Activated effector memory CD4-positive, alpha-beta T cell treated with anti-CD3 and anti-CD28 coated beads, Interleukin-2, amount 50 U/mL, for 16 hours (primary cell): ENCODE data around the gene CTNNA2.

ENCODE experiments used
- DNase-seq: peaks from one replicate; pipeline ENCODE4 v3.0.0-alpha.2; 2020

The CTNNA2 gene

DNA sequence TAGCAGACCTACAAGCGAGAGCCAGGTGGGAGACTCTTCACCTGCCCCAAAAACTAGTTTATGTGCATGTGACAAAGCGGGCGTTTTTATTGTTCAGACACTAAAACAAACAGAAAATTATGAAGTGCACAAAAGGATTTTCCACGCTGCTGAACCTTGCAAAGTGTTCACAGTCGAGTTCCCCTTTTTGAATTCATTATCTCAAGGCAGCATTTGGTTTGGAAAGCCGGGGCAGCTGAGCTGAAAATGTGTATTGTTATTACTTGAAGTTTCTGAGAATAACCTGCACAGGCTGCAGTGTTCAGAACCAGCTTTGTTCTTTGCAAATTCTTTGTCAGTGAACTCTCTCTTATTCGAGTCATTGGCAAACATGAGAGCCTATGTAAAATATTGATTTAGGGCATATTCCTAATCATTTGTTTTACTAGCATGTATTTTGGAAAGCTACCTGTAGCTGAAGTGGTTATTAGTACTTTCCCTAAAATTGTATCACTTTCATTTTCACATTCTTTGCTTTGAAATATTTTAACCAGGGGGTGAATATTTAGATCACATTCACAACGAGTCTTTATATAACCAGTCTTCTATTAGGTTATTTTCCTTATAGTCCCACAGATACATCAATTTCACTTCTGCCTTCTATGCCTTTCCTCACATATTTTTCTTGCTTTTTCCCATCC is 732.2 kb downstream of the CTNNA2 start:
- DNase-seq: no peak

DNA sequence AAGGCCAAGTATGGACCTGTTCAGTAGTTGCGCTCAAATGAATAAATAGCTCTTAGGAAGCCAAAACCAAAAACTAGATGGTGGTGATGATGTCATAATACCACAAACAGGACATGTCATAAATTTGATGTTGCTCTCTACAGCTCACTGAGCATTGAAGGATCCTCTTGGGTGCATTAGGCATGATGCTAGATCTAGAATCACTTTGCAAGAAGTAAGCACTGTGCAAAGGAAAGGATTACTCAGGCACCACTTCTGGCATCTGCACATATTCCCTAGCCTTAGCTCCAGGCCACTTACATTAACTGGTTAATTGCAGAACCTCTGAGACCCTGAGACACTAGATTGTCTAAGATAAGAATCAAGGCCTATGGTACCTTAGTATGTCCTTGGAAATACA is 733.7 kb downstream of the CTNNA2 start:
- no peak for DNase-seq

DNA sequence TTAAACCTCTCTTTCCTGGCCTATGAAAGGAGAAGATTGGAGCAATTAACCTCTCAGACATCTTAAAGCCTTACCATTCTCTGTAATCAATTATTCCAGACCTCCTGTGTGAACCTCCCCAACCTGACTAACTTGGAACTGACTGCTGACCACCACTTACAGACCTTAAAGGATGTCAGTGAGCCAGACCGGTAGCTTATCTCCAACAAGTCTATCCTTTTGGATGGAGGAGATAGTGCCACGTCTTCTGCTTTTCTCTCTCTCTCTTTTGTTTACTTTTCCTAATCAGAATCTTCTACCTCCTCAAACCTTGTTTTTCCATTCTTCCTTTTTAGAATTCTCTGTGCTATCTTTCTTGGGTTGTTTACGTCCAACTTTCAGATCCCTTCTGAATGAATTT is 734.5 kb downstream of the CTNNA2 start:
- DNase-seq: no peak

DNA sequence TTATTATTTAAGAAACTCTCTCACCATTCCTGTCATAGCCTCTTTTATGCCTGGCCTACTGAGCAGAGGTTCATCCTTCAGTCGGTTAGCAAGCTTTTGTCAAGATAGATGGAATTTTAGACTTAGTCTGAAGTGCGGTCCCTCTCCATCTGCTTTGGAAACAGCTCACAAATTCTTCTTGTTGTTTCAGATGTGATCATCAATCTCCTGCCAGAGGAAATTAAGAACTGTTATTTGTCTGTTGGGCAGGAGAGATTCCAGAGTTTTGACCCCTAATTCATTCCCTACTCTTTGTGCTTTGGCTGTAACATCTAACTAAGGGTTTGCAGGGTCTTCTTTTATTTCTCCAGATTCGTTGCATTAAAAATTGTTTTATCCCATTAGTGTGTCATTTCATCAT is 735.3 kb downstream of the CTNNA2 start:
- no peak for DNase-seq

DNA sequence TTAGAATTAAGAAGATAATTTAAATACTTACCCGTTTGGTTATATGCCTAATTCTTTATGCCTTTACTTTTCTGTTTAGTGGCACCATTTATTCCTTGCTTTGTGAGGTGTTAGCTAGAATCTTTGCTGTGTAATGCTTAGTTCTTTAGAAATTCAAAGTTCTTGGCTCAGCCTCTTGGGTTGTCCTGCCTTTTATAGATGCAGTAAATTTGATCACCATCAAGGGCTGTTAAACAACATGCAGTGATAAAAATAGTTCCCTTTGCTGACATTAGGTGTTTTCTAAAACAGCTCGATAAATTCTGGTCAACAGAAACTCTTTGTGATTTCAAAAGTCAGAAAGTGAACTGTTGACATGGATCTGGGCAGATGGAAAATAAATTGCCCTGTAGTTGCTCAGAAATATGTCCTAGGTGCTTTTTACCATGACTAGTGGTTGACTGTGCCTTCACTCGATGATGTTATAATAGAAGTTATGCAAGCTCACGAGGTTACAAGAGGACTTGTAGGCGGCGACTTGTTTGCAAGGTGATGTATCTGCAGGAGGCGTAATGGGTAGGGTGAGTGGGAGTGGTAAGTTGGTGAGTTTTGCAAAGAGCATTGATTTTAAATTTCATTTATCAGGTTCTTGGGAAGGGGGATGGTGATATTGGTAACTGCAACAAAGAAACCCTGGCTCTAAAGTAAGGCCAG is 739.6 kb downstream of the CTNNA2 start:
- no peak for DNase-seq

DNA sequence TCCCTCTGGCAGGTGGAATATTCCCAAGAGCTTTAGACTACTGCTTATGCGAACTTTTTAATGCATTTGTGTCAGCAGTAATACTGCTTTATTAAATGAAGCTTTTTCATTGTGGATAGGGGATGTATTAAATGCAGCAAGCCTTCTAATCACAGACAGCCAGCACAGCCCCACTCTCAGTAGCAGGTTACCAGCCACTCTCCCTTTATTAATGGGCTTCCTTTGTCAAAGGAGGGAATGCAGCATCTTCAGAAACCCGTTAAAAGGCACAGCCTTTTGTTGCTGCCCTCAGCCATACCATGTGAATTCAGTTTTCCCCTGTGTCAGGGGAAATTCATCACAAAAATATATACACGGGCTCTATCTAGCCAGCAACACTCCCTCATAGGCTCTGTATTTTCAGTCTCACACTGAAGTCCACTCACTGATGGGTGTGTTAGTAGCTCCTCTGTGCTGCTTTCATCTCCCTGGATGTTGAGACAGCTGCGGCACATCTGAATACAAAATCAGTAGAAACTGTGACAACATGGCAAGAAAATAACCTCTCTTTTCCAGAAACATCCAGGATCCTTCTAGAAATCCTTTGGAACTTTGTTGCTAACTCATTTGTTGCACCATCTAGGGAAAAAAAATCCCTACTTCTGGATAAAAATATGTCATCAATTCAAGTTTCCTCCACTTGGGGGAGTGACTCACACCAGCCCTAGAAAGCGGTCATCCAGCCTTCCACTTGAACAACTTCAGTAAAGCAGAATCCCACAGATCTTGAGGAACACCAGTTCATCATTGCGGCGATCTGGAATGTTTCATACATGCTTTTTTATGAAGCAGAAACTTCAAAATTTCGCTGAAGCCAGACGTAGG is 743.3 kb downstream of the CTNNA2 start:
- DNase-seq: no peak

DNA sequence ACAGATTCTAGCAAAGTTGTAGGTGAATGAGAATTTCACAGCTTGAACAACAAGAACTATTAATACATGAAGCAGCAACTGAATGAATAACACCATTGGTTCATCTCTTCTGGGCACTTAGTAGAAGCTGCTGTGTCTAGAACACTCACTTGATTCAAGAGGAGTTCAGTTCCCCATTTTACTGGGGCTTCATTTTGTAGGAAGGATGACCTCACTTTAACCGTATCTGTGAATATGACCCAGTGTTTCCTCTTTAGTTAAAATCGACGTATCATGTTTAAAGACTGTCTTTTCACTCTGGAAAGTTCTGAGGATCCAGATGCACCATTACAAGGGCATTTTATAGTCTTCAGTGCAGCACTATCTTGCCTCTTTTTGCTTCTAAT is 743.9 kb downstream of the CTNNA2 start:
- no peak for DNase-seq

DNA sequence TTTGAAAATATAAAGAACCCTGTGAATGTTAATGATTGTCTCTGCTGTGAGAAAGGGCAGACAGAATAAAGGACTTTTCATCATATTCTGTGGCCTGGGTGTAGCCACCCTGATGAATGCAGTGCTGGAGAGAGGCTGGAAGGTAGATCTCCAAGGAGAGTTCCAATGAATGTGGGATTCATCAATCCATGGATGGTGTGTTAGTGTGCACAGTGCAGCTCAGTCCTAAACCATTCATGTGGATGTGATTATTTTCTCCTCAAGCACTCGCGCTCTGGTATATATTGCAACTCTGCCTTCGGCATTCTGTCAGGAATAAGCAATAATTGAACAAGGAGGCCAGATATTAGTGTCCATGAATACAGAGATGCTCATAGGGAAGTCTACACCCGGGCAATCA is 744.6 kb downstream of the CTNNA2 start:
- DNase-seq: no peak

DNA sequence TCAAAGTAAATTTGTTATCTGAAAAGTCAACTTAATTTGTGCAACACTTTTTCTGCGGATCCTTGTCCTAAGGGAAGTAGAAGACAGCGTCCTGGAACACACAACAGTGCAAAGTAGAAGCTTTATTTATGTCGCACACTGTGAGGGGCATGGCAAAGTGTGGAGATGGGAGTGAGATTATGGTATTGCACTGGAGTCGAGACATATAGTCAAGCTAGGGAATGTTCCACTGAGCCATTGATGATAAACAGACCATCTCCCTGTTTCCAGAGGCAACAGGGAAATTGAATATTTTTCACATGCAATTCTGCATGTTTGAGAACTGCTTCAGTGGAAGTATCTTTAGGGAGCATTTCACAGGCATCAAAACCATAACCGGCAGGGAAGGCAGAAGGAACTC is 745.5 kb downstream of the CTNNA2 start:
- DNase-seq: no peak

DNA sequence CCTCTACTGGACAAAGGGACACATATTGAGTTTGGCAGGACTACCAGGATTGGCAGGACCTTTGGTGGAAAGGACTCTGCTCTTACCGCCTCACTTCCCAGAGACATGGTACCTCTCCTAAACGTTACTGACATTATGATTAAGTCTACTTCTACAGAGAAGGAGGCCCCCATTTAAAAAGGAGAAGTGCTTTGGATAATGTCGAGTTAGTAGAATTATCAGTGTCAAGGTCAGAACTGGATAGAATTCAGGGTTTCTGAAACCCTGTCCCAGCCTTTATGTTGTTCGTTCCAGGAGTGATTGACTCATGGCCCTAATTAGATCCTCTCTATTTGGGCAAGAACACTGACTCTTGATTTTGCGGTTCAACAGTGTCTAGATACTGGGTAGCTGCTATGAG is 745.9 kb downstream of the CTNNA2 start:
- no peak for DNase-seq

DNA sequence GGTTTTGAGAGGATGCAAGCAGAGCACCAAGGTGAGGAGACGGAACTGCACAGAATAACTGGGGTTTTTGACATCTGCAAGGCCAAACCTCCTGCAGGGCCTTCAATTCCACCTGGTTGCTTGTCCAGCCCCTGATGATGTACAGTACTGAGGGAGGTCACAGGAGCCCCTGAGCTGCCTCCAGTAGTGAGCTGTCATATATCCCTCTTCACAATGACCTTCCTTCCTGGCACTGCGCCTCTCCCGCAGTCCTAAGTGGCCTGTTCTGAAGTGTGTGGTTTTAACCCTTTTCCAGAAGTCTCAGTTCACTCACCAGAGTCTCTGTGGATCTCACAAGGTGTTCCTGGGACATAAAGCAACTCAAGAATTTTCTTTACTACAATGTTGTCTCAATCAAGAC is 746.4 kb downstream of the CTNNA2 start:
- DNase-seq: no peak

DNA sequence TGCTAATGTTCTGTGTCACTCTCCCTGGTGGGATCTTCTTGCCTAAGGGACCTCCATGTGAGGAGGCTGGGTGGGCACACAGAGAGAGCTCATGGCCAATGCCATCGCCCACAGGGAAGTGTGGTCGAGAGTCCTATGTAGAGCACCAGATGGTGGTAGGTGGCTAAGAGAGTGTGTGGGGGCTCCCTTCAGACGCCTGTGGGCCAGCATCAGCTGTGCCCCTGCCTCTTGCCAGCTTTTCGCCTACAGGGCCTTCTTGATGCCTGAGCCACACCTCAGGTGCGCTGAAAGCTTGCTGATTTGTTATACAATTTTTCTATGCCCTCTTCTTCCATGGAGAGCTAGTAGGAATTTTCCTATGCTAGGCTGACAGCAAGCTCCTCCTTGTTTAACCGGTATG is 753.4 kb downstream of the CTNNA2 start:
- DNase-seq: no peak

DNA sequence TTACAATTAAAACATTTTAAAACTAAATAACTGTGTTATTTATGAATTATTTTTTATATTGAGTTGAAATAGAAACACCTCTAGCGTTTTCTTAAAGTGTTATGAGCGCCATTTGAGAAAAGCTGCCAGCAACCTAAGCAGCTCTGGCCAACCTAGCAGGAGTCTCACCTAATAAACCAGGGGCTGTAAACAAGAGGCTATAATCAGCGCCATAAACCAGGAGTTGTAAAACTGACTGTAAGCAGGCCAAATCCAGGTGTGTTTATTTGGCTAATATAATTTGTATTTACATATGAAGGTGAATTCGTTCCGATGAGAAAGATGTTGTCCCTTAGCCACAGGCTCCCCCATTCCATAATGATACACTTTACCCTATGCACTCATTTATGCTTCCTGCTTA is 757.0 kb downstream of the CTNNA2 start:
- DNase-seq: no peak

DNA sequence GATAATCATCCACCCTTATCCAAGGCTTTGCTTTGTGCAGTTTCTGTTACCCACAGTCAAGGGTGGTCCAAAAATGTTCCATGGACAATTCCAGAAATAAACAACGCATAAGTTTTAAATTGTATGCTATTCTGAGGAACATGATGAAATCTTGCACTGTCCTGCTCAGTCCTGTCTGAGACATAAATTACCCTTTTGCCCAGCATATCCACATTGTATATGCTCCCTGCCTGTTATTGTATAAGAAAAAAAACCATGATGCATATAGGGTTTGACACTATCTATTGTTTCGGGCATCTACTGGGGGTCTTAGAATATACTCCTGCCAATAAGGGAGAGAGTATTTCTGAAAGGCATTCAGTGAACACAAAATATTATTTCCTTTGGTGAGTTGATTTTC is 767.7 kb downstream of the CTNNA2 start:
- no peak for DNase-seq

DNA sequence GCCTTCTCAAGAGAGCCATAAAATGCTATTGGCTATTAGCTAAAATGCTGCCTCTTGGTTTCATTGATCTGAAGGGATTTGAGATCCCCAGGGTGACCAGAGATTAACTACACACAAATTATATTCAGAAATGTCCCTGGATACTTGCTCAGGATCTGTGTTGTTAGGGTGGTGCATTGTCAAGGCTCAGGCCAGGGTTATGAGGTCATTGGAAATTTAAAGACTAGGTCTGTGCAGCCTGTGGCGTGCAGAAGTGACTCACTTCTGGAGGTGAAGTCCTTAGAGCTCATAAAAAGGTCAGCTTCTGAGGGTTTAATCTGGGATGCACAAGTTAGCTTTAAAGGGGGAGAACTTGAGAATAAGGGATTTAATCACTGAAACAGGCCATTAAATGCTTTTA is 768.2 kb downstream of the CTNNA2 start:
- no peak for DNase-seq

DNA sequence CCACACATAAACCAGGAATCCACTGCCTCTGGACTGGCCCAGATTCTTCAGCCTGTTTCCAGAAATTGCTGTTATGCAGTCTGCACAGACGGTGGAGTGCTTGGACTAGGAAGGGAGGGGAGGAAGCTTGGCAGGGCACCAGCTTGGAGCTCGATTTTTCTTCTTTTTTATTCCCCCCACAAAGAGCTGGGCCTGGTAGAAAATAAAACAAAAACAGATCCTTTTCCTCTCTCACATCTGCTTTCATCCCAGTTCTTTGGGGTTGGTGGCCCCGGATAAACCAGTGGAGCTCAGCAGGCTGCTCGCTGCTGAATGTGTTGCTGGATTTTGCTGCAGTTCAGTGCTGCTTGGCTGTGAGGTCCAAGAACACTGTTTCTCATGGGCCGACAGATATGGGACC is 775.7 kb downstream of the CTNNA2 start:
- DNase-seq: no peak

DNA sequence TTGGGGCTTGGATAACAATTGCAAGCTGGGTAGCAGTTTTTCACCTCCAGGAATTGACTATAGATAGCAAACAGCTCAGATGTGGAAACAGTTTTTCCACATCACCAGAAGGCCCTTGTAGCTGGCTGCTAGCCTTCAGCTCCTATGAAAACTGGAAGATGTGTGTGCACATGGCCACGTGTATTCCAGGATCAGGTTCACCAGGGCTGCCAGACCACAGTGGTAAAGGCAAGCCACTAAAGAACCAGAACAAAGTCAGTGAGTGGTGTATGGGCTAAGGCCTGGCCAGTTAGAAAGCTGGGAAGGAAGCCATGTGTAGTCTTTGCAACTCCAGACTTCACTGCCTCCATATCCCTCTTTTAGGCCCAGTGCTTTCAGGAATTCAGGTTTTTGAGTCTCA is 778.8 kb downstream of the CTNNA2 start:
- DNase-seq: no peak

DNA sequence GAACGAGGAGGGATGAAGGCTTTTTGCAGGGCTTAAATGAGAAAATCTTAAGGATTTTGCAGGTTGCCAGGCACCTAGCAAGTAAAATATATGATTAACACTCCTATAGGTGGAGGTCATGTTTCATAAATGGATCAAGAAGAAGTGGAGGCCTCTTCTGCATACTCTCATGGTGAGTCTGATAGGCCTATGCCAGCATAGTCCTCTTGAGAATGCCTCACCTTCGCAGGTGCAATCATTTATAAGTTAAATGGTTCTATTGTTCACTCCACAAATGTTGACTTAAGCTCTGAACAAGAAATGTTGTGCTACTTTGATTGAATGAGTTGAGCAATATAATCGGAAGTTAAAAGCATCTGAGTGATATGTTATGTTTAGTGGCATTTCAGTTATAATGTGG is 779.6 kb downstream of the CTNNA2 start:
- DNase-seq: no peak

DNA sequence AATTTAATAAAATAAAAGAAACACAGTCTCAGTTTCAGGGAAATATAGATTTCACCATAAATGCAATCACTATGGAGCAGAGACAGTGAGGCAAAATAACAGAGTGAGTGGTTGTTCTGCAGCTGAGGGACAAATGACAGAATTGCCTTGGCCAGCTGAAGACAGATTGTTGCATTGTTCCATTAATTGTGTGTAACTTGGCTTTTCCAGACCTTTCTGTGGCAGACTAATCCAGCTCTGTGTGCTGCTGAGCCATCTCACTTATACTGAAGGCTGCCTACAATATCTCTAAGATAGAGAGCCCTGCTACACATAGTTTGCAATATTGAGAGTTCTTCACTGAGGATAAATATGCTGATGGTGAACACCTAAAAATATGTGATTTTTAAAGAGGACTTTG is 780.2 kb downstream of the CTNNA2 start:
- no peak for DNase-seq

DNA sequence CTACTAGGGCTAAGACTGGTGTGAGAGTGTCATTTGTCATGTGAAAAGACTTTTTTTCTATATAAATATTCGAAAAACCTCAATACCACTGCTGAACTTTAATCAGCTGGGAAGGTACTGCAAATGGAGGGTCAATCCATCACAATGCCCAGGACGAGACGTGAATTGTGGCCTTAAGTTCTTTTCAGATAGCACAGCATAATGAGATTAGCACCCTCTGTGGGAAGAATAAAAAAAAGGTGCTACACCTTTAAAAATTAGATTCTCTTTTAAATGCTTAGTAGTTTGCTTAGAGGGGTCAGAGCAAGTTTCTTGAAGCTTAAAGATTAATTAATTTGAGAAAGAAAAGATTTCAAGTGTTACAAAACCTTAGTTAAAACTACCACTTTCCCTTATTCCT is 786.1 kb downstream of the CTNNA2 start:
- no peak for DNase-seq

DNA sequence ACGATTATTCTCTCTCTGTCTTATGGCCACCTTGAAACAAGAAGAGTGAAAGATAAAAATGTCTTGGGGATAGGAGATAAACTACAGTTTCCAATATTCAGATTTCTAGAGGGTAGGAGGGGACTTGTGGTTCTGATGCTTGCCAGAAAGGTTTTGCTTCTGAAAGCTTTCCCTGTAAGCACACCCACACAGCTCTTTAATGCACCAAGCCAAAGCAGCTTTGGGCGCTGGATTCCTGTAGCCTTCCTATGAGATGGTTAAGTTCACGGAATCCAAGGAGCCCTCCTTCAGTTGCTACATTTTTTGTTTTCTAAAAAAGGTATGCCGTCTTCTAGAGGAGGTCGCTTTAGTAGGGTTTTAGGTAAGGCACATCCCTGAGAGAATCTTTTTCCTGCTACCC is 786.8 kb downstream of the CTNNA2 start:
- no peak for DNase-seq

DNA sequence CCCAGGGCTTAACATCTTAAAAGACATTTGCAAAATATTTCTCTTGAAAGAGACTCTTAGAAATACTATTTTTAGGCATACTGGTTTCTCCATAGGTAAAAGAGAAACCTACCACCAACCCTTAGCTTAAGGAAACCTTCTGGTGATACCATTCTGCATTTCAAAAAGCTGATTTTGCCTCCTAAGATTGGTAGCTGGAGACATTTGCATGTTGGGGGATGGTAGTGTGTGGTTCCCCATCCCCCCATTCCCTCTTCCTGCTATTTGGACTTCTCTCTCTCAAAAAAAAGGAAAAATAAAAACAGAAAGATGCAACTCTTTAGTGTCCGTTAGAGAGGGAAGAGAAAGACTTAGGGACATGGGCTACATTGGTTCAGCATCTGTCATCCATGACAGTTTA is 787.5 kb downstream of the CTNNA2 start:
- no peak for DNase-seq

DNA sequence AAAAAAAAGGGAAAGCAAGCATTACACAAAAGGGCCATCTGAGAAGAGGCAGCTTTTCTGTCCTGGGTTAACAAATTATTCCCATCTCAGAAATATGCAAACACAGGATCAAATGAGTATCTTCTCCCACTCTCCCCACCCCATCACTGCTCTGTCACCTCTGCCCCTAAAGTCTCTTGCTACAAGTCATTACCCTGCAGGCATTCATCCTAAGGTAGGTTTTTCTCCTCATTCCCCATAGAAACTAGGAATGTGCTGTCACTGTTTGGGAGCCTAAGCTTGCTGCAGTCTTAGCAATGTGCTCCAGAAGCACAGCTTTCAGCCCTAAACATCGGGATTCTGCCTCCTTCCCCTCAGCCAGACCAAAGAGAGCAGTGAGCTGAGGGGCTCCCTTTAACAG is 788.1 kb downstream of the CTNNA2 start:
- no peak for DNase-seq

DNA sequence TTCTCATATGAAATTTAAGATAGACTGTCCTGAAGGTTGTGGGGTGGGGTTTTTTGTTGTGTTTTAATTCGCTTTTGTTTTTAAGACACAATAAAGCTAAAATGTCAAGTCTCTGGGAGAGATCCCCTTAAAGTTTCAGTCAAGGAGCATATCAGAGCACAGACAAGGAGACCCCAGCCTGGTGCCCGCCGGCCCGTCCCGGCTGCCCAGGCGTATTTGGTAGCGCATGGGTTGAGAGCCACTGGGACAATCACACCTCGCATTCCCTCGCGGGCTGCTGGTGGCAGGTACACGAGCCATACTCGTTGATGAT is 789.1 kb downstream of the CTNNA2 start:
- DNase-seq: no peak
